A673 (cell line): Measurements from ENCODE around the gene TSHZ2.

Source experiments
- EZH2 ChIP-seq: fragments of 200-600 bp; sonication (generic); IDR thresholded peaks from 2 replicates; pipeline ENCODE4 v1.6.1; 2017; ENCODE audit warnings: borderline replicate concordance, low read depth, mild to moderate bottlenecking, mixed read lengths, antibody characterized with exemption, low read length; ENCODE audit not compliant: poor library complexity, severe bottlenecking
- TF ChIP-seq, protein P1 (sequence below): fragments of 300-800, 200-600 bp; sonication (generic); conservative IDR thresholded peaks from 2 replicates; pipeline ENCODE4 v1.5.1; 2017; ENCODE audit warnings: low read depth, mild to moderate bottlenecking, antibody characterized with exemption, low read length, moderate library complexity, mixed read lengths

DNA sequence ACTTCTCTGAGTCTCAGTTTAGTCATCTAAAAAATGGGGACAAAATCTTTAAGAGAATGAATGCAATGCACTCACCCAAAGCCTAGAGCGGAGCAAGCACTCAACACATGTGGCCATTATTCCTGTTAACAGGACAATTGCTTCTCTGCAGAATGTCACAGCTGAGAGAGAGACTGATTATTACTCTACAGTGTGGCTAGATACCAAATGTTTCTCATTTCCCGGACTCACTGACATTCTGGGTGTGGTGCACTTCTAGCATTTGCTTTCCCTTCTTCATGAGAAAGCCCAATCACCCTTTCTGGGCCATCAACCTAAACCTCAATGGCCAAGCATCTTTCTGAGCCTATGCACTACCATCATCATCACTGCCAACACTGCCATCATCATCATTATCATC is 347.6 kb downstream of the TSHZ2 start:
- TF ChIP-seq, protein P1, sequence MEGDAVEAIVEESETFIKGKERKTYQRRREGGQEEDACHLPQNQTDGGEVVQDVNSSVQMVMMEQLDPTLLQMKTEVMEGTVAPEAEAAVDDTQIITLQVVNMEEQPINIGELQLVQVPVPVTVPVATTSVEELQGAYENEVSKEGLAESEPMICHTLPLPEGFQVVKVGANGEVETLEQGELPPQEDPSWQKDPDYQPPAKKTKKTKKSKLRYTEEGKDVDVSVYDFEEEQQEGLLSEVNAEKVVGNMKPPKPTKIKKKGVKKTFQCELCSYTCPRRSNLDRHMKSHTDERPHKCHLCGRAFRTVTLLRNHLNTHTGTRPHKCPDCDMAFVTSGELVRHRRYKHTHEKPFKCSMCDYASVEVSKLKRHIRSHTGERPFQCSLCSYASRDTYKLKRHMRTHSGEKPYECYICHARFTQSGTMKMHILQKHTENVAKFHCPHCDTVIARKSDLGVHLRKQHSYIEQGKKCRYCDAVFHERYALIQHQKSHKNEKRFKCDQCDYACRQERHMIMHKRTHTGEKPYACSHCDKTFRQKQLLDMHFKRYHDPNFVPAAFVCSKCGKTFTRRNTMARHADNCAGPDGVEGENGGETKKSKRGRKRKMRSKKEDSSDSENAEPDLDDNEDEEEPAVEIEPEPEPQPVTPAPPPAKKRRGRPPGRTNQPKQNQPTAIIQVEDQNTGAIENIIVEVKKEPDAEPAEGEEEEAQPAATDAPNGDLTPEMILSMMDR: no peak
- TF ChIP-seq EZH2: no peak
